ENCODE measurements around the gene LAS1L. TPM values are rescaled to one million over a fixed set of nuclear protein-coding genes. Genes with fewer than 3 reads are reported as not detected.
"Not testable (repeated sequence)": the region's sequence is repeated elsewhere in the genome, so short reads cannot be mapped to it uniquely, and the experiment has no call there.

Gene LAS1L
- 15.0 TPM for total RNA-seq

DNA sequence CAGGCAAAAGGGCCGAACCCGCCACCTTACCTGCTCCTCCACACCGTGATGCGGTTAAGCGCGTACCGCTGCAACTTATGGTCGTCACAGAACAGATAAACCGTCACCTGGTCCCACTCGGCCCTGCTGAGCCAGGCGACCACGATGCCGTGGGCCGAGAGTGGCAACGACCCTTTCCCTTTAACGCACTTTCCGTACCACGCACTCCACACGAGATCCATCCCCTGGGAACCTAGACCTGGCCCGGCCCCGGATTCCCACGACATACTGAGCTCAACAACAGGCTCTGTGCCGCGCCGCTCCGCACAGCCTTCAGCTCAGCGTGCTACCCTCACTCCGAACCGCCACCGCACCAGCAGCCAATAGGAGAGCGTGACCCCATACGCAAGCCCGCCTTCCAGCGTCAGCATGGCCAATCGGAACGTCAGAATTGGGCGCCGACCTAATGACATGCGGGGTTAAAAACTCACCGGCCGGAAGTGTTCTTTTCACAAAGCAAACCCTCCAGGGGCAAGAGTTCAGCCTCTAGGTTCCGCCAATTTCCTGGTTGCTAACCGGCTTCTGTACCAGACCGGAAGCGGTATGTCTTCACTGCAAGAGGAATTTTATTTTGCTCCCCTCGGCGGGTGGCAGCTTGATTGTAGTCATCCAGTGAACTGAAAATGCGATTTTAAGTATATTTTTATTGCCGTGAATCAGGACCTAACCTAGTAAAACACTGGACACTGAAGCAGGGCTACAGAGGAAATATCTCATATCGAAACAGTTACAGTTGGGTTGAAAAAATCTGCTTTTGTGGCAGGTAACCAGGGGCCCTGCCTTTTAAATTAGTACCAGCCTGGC is at the start of gene LAS1L:
Gene LAS1L, minus strand, starts transcription at position 338 of the 843 bp plus-strand sequence. Its CDS starts 72 bp downstream, at position 266.
- DNase-seq: peak; percentile 95

DNA sequence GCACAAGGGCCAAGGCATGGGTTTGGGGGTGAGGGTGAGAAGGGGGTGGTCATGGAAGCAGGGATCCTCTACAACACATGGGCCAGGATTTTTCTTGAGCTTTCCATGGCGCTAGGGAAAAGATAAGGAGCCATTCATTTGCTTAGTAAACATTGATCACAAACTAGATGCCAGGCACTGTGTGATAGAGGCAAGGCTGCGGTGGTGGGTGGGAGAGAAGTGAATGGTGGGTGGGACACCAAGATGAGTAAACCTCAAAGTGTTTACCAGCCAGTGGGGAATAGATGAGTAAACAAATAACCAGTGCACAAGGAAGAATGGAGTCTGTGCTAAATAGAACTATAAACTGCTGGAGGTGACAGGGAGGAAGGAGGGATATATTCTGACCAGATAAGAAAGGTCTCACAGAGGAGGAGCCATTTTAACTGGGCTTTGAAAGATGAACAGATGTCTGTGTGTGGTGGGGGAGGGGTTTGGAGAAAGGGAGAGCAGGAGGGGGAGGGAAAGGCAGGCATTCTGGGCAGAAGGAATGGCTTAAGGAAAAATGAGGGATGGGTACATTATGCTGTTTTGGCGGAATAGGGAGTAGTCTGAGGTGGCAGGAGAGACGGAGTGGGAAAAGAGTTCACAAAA is 48.0 kb upstream of the LAS1L start:
- no peak for DNase-seq

DNA sequence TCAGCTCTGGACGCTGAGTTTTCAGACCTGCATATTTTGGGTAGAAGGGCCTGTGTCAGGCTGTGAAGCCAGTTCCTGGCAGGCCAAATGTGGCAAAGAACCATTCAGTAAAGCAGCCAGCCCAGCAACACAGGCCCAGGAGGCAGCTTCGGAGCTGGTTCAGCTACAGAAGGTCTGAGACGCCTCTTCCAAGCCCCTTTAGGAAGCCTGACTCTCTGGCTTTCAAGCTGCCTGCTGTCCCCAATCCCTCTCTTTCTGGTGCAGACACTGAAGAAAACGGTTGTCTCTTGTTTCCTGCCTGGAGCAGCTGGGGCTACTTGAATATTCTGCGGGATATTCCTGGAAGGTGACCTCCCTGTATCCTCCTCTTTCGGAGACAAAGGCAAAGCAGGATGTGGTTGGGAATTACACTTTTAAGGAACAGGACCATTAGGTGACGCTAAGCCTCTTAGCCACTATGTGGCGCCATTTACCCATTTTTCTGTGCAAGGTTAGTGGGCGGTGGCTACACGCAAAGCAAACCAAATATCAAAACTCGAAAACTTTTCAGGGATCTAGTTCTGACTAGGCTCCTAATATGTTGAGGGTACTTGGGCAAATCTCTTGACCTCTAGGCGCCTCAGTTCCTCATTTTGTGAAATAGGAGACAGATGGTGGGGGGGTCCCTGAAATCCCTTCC is 47.2 kb upstream of the LAS1L start:
- peak; percentile 59 for DNase-seq

DNA sequence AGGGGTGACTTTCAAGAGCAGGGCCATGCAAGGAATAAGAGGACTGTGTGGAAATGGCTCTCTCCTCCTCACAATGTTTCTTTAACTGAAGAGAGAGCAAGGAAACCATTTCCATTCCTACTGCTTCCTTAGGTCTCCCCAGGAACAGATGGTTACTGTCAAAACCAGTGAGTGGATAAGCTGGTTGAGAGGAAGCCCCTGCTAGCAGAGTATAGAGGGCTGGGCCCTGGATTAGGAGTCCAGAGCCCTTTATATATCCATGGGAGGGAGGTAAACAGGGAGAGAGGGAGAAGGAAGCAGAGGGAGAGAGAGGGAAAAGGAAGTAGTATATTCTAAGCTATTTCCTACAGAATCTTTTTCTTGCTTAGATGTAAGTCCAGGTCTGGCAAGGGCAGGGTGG is 43.8 kb upstream of the LAS1L start:
- no peak for DNase-seq

- no peak for DNase-seq
These were observed 41.6 kb upstream of the LAS1L start for GRCh38 chrX:65576160-65576559.

GRCh38 chrX:65575022-65575421 is 40.4 kb upstream of the LAS1L start:
- no peak for DNase-seq

DNA sequence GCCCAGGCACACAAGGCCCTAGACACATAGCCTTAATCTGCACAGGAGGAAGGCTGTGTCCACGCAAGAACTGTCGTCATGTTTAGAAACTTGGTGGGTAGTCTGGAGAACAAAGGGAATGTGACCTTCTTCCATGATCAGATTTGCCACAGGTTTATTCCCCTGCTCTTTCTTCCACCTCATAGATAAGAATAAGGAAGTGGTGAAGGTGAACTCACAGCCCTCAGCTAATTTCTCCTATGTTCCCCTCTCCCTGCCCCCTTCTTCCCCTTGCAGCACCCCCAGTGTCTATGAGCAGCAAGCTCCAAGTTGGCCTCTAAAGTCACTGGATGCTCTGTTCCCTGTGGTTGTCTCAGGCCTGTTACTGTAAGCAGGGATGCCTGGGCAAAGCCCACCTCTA is 39.8 kb upstream of the LAS1L start:
- no peak for DNase-seq

DNA sequence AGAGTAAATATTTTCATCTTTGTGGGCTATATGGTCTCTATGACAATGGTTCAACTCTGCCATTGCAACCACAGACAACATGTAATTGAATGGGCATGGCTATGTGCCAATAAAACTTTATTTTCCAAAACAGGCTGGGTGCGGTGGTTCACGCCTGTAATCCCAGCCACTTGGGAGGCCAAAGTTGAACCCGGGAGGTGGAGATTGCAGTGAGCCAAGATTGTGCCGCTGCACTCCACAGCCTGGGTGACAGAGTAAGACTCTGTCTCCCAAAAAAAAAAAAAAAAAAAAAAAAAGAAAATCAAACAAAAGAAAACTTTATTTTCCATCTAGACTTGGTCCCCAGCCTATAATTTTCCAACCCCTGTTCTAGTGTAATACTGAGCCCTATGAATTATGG is 38.4 kb upstream of the LAS1L start:
- DNase-seq: no peak

GRCh38 chrX:65562850-65563249 is 28.3 kb upstream of the LAS1L start:
- DNase-seq: not testable (repeated sequence)

GRCh38 chrX:65551489-65552339 is 17.1 kb upstream of the LAS1L start:
- no peak for DNase-seq

GRCh38 chrX:65551086-65551485 is 16.5 kb upstream of the LAS1L start:
- no peak for DNase-seq

GRCh38 chrX:65545456-65545855 is 10.9 kb upstream of the LAS1L start:
- no peak for DNase-seq

GRCh38 chrX:65537229-65537628 is 2.6 kb upstream of the LAS1L start:
- DNase-seq: no peak

DNA sequence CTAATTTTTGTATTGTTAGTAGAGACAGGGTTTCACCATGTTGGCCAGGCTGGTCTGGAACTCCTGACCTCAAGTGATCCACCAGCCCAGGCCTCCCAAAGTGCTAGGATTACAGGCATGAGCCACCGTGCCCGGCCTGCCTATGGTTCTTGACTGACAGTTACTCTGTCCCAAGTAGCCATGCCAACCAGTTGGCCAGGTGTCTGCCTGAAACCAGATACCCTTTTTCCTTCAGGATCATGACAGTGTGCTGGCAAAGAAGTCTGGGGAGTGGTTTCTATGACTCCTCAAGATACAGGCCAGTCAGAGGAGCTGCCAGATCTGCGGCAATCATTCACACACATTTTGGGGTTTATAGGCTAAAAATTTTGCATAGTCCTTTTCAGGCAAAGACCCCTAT is 1.7 kb upstream of the LAS1L start:
- DNase-seq: no peak

- DNase-seq: no peak
These were observed 2.6 kb downstream of the LAS1L start for GRCh38 chrX:65532016-65532415.

GRCh38 chrX:65528705-65529340 is 5.8 kb downstream of the LAS1L start:
- no peak for DNase-seq

GRCh38 chrX:65528293-65528692 is 6.3 kb downstream of the LAS1L start:
- no peak for DNase-seq

DNA sequence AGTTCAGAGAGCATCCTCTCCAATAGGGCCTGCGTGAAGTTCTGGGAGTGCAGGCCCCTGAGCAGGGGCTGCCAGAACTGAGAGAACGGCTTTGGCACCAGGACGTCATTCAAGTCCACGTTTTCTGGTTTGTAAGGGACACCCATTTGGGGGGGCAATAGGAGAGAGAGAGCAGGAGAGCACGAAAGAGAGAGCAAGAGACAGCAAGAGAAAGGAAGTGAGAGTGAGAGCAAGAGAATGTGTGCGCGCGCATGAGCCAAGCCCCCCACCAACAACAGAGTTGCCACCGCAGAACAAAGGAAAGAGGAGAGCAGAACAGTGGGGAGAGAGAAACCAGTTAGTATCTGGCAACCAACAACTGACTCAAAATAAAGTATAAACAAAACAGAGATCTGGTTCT is 10.4 kb downstream of the LAS1L start:
- no peak for DNase-seq

- no peak for DNase-seq
These were observed 11.7 kb downstream of the LAS1L start for GRCh38 chrX:65522739-65523372.

DNA sequence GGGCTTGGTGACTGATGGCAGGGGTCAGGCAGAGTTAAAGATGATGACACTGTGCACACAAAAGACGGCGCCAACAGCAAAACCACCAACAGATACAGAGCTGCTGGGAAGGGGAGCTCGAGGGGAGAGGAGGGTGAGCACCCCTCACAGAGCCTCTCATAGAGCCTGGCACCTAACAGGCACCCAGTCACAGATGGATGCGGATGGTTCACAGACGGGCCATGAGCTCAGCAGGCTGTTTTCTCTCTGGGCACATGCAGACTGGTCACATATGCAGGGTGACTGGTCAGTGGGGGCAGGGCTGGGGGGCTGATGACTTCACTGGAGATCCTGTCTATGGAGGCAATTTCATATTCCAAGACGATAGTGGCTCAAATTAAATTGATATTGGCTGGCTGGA is 15.1 kb downstream of the LAS1L start:
- not testable (repeated sequence) for DNase-seq

- DNase-seq: not testable (repeated sequence)
These were observed 15.6 kb downstream of the LAS1L start for GRCh38 chrX:65518980-65519379.
